Left ventricle myocardium inferior (tissue), 1 donor: ENCODE results near the gene NDFIP2. TPM values are rescaled to one million over a fixed set of nuclear protein-coding genes. Genes with fewer than 3 reads are reported as not detected.
"Not testable (repeated sequence)": the region's sequence is repeated elsewhere in the genome, so short reads cannot be mapped to it uniquely, and the experiment has no call there.

ENCODE experiments used
- DNase-seq: peaks from one replicate; pipeline ENCODE4 v3.0.0-alpha.2; 2020
- H3K27ac ChIP-seq: fragments of 200-600 bp; replicated peaks from 2 replicates; pipeline ENCODE4 v1.8.0; 2021
- H3K27me3 ChIP-seq: fragments of 200-600 bp; 2 replicates; pipeline ENCODE4 v1.8.0; 2021; ENCODE audit warnings: low read depth
- H3K36me3 ChIP-seq: fragments of 200-600 bp; 2 replicates; pipeline ENCODE4 v1.8.0; 2021
- H3K4me1 ChIP-seq: fragments of 200-600 bp; 2 replicates; pipeline ENCODE4 v1.8.0; 2021
- H3K4me3 ChIP-seq: fragments of 200-600 bp; 2 replicates; pipeline ENCODE4 v1.8.0; 2021; ENCODE audit warnings: mild to moderate bottlenecking, moderate library complexity
- H3K9me3 ChIP-seq: fragments of 200-600 bp; replicated peaks from 2 replicates; pipeline ENCODE4 v1.8.0; 2021
- CTCF ChIP-seq: fragments of 200-600 bp; IDR thresholded peaks from 2 replicates; pipeline ENCODE4 v1.8.0; 2021; ENCODE audit warnings: antibody characterized with exemption, mild to moderate bottlenecking, borderline replicate concordance
- intact Hi-C: fragments of 100-400 bp; cut with micrococcal nuclease; formaldehyde crosslinking; loops from one replicate; pipeline ENCODE4 v1.11.0; 2022
- total RNA-seq: library from RNA; stranded (reverse); fragmentation: NEBNext Ultra II Directional; extraction: Animal tissue kit (Norgen Biotek cat#: 25700); gene quantifications from one replicate; pipeline ENCODE4 v1.2.1, GENCODE V29; 2021
- donor health status: DM: no; HTN: yes; CAD: no; lungs with severe emphysema.

The NDFIP2 gene
- total RNA-seq, 1 donor from 2014 or later, result 33.1 TPM

DNA sequence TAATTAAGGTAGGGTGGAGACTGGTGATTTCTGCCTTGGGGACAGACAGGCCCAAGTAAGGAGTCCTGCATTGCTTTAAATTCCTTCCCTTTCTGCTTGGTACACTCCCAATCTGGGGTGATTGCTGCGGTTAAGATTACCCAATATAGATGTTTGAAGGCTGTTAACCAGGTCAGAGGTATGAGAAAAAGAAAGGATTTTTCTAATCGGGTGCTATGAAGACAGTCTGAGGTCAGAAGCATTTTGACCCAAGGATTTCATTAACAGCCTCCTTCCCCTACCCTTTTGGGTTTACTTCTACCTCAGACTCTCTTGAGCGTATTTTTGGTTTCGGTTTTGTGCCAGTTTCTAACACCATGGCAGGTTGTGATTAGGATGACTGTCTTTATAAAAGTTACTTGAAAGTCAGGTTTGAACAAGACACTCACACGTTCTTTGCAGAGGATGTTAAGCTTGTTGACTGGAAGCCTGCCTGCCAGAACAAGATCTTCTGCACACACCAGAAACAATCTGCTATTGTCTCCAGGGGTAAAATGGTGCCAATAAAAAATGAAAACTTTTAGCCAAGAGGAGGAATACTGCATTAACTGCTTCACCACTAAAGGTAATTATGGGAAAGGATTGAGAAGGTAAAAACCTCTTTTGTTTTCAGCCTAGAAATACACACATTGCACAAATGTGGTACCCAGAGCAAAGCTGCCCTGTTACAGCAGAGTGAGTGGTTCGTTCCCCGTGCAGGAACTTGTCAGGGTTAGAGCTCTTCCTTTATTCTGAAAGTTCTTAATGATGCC is 108.8 kb downstream of the NDFIP2 start:
- no peaks in the 10 kb centered on the region for H3K36me3 ChIP-seq
- H3K9me3 ChIP-seq, result peaks cover 16% of the 10 kb centered on the region
- TF ChIP-seq CTCF, result no peak
- DNase-seq, result no peak
- no peaks in the 10 kb centered on the region for H3K27me3 ChIP-seq
- no peaks in the 10 kb centered on the region for H3K4me1 ChIP-seq
- H3K4me3 ChIP-seq, result no peak overlapping the region
- no peak overlapping the region for H3K27ac ChIP-seq
- intact Hi-C loops, result no loop called here

GRCh38 chr13:79590394-79590676 is 109.4 kb downstream of the NDFIP2 start:
- intact Hi-C loops, result no loop called here
- no peak for TF ChIP-seq CTCF
- no peaks in the 10 kb centered on the region for H3K27me3 ChIP-seq
- no peak overlapping the region for H3K4me3 ChIP-seq
- no peak for DNase-seq
- H3K27ac ChIP-seq, result no peak overlapping the region
- no peaks in the 10 kb centered on the region for H3K36me3 ChIP-seq
- peaks cover 11% of the 10 kb centered on the region for H3K9me3 ChIP-seq
- H3K4me1 ChIP-seq, result no peaks in the 10 kb centered on the region

DNA sequence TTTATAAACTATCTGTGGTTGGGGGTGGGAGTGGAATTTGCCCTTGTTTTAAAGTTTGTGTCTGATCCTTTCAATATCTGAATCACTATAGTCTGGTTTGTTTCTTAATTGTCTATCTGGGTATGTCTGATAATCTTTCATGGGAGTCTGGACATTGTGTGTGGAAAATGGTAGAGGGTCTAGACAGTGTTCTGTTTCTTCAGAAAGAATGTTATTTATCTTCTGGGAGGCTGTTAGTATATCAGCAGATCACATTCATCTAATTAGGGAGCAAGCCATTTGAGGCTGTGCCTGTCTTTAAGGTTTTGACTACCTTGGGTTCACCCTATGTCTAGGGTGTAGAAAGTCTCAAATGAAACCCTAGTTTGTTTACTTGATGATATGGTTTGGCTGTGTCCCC is 110.5 kb downstream of the NDFIP2 start:
- no peak for DNase-seq
- no peaks in the 10 kb centered on the region for H3K36me3 ChIP-seq
- intact Hi-C loops, result no loop called here
- no peak overlapping the region for H3K27ac ChIP-seq
- H3K4me3 ChIP-seq, result no peak overlapping the region
- no peaks in the 10 kb centered on the region for H3K27me3 ChIP-seq
- H3K4me1 ChIP-seq, result no peaks in the 10 kb centered on the region
- H3K9me3 ChIP-seq, result peaks cover 5% of the 10 kb centered on the region
- TF ChIP-seq CTCF, result no peak

GRCh38 chr13:79593121-79593520 is 112.2 kb downstream of the NDFIP2 start:
- peaks cover 3% of the 10 kb centered on the region for H3K9me3 ChIP-seq
- no peak for TF ChIP-seq CTCF
- H3K4me1 ChIP-seq, result no peaks in the 10 kb centered on the region
- no peaks in the 10 kb centered on the region for H3K36me3 ChIP-seq
- intact Hi-C loops, result no loop called here
- H3K27ac ChIP-seq, result no peak overlapping the region
- no peaks in the 10 kb centered on the region for H3K27me3 ChIP-seq
- DNase-seq, result no peak
- H3K4me3 ChIP-seq, result no peak overlapping the region

DNA sequence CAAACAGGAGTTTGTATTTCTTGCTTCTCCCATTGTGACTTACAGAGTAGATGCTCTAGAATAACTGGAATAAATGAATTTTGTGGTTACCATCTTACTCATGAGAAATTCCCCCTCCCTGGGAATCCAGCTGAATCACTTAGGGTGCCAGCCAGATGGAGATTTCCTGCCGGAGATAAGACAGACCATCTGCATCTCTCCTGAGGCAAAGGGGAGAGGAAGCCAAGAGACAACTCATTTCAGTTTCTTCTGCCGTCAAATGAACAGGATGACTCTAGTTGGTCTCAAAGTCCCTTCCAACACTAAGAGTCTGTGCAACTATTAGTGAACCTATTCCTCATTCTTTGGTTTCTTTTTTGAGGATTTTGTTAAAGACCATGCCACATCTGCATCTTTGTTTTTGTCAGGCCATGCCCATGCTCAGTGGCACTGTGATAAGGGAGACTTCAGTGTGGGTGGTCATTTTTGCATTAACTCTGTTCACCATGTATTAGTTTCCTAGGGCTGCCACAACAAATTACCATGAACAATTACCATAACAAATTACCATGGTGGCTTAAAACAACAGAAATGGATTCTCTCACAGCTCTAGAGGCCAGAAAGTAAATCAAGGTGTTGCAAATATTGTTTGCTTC is 112.8 kb downstream of the NDFIP2 start:
- intact Hi-C loops, result no loop called here
- TF ChIP-seq CTCF, result no peak
- no peak overlapping the region for H3K27ac ChIP-seq
- H3K9me3 ChIP-seq, result no peaks in the 10 kb centered on the region
- H3K36me3 ChIP-seq, result no peaks in the 10 kb centered on the region
- H3K4me1 ChIP-seq, result no peaks in the 10 kb centered on the region
- DNase-seq, result no peak
- H3K4me3 ChIP-seq, result no peak overlapping the region
- no peaks in the 10 kb centered on the region for H3K27me3 ChIP-seq

GRCh38 chr13:79600146-79600545 is 119.2 kb downstream of the NDFIP2 start:
- H3K4me3 ChIP-seq, H3K27ac ChIP-seq, H3K36me3 ChIP-seq, H3K9me3 ChIP-seq, intact Hi-C loops, DNase-seq, H3K27me3 ChIP-seq, H3K4me1 ChIP-seq: not testable (repeated sequence)
